HG02981 (cell line): ENCODE results near the gene ABL1.
"Not testable (repeated sequence)": the region's sequence is repeated elsewhere in the genome, so short reads cannot be mapped to it uniquely, and the experiment has no call there.

Experiments used
- ATAC-seq: cut with Tn5 transposase; IDR thresholded peaks from one replicate; pipeline ENCODE4 v1.9.1; 2021; ENCODE audit warnings: mild to moderate bottlenecking, moderate library complexity; ENCODE audit not compliant: unreplicated experiment

ABL1 gene

DNA sequence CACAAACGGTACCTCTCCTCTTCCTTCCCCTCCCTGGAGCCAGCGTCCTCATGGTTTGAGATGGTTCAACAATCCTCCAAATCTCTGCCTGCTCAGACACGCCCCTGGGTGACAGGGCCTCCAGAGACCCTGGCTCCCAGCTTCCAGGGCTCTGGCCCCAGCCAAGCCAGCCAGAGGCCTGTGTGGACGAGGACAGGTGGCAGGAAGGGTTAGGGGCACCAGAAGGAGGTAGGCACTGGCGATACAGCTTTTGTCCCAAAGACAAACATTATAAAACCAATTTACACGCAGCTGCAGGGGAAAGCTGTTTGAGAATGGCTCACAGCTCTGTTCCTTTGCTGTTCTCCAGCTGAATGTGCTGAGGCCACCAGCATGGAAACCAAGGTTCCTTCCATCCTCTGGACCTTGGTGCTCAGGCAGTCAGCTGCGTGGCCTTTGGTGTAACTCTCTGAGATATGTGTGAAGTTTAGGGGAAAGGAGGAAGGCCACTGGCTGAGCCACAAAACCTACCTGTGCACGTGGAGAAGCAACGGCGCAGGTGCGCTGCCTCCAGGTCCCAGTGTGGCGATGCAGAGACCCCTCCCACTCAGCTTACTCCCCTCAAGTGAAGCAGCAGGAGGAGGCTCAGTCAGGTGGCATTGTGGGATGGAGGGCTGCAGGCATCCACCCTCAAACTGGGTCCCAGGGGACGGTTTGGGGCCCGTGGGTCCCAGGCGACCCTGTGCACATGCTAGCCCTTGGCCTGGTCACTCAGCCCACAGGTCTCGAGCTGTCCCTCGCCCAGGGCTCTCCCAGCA is 65.8 kb downstream of the ABL1 start:
- no peak for ATAC-seq

DNA sequence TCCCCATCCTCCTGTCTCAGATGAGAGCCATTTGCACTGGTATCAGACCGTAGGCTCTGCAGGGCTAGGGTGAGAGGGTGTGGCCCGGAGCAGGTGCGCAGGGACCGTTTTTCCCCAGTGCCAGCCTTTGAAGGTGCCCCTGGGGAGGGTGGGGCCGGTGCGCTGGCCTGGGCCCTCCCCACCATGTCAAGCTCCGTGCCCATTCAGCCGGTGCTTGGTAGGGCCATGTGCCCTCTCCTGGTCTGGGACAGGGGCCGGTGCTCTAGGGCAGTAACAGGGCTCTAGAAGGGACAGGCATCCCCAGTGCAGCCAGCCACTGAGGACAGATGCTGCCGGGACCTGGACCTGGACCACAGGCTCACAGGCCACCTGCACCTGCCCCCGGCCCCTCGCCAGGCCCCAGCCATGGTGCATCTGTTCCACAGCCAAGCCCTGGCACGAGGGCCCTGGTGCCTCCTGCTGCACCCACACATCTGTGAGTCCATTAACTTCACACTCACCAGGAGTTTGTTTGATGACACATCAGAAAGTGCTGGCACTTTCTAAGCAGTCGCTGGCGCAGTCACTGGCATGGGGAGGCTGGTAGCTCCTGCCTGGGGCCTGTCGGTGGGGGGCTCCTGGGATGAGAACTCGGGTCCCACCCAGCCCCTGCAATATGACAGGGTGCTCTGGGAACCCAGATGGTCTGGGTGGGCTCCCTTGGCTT is 66.6 kb downstream of the ABL1 start:
- ATAC-seq = no peak

DNA sequence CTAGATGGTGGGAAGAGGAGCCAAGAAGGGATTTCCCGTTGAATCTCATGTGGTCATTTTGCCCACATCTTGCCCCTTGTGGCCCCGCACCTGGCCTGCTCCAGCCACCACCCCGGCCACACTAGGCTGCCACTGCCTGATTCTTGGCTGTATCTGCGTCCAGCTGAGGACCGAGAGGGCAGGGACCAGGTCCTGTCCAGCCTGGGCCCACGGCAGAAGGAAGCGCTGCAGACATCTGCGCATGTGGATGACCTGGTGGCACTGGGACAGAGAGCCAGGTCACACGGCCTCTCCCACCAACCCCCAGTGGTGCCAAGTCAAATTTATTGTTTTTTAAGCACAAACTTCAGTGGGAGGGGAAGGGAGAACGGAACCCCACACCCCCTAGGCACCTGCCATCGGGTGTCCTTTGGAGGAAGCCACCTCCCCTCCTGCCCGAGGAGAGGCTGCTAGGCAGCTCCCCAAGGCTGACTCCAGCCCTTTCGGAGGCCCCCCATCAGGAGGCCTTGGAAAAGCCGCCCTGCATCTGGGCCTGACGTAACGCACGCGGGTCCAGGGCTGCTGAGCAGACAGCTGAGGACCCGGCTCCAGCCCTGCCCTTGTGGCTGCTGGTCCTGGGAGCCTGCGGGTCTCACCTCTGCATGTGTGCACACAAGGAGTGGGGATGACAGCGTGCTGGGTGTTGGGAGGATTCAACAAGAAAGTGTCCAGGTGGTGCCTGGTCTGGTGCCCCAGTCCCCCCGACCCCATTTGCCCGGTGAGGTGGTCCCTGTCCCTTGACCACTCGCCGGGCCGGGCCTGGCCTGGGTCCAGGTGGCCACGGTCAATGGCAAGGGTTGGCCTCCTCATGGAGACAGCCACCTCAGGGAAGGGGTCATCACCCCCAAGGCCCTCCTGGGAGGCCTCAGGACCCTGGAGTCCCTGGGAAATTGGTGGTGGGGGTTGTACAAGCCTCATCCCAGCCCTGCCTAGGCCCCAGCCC is 67.4 kb downstream of the ABL1 start:
- ATAC-seq = no peak

DNA sequence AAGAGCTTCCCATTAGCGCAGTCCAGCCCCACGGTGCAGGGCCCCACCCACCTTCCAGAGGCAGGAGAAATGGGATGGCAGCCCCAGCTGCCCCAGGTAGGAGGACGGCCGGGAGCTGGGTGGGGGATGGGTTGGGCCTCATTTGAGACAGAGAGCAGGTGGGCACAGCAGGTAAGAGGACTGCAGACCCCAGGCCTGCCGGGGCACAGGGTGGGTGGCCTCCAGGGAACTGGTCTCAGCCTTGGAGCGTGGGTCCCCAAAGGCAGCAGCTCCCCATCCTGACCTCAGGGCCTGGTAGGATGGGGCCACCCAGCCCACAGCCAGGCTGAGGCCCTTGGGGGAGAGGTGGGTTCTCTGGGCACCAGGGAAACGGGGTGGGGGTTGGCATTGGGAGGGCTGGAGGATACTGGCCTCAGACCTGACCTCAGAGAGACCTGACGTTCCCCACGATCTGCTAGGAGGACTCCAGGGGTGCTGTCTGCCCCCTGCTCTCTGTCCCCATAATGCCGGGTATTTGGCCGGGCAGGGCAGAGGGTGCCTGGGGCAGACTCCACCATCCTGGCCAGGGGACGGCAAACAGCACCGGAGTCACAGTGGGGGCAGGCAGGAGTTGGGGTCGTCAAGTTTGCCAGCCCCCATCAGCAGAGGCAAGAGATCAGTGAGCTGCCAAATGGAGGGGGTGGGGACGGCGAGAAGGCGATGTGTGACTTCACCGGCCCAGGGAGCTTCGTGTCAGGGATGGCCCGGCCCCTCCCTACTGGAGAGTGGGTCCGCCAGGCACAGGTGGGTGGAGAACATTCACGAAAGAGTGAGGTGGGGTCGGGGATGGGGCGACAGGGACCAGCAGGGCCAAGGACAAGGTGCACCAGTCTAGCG is 68.4 kb downstream of the ABL1 start:
- no peak for ATAC-seq

DNA sequence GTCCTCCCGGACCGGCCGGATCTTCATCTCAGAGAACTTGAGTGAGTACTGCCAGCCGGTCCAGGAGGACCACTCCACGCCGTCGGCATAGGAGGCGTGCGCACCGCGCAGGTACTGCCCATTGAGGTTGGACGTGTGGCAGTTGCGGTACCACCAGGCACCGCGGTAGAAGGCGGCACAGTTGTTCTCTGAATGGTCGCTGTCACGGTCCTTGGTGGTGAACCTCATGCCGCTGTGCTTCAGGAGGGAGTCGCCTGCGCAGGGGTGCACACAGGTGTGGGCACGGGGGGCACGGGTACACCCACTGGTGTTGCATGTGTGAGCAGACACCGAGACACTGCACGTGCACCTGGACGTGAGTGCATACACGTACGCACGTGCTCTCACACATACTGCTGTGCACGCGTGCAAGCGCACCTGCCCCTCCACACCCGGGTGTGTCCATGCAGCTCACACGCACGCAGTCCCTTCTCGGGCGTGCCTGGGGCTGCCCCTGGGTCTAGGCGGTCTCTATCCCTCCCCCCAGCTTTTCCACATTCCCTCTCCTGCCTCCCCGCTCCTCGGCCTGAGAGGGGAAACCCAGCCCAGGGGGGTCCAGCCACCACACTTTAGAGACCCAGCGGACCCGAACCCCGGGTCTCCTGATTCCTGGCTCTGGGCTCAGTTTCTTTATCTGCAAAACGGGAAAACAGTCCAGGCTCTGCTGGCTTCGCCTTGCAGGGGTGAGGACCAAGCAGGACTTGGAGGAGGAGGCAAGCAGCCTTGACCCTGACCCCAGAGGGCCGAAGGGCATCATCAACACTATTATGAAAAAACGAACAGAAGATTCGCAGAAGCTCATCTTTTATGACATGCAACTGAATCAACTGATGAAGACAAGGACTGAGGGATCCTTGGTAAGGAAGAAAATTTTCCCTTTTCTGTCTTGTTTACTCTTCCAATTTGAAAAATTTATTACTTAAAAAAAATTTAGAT is 69.3 kb downstream of the ABL1 start:
- no peak for ATAC-seq

DNA sequence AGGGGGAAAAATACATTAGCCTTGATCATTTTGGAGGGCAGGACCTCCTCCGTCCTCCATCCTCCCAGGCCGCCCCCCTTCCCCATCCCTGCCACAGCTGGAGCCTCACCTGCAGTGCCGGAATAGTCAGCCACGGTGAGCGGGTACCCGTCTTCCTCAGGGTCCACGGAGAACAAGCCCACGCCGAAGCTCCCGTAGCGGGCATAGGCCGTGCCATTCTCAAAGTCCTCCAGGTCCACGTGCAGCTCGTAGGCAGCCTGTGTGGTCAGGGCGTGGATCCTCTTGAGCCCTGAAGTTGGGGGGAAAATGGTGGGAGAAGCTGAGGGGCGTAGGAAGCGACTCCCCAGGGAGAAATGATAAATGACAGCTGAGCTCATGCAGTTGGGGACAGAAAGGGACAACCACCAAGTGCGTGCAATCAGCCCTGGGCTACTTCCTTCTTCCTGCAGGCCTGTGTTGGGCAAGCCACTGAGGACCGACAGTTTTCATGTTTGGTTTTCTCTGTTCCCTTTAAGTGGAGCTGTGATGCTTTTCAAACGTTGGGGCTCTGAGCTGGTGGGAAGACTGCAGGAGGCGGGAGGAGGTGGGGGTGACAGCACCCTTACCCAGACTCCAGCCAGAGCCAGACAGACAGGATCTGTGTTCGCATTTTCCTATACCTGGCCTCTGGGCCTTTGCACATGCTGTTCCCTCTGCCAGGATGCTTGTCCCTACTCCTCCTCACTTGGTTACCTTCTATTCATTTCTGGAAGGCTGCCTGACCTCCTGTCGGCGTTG is 70.3 kb downstream of the ABL1 start:
- ATAC-seq = no peak

DNA sequence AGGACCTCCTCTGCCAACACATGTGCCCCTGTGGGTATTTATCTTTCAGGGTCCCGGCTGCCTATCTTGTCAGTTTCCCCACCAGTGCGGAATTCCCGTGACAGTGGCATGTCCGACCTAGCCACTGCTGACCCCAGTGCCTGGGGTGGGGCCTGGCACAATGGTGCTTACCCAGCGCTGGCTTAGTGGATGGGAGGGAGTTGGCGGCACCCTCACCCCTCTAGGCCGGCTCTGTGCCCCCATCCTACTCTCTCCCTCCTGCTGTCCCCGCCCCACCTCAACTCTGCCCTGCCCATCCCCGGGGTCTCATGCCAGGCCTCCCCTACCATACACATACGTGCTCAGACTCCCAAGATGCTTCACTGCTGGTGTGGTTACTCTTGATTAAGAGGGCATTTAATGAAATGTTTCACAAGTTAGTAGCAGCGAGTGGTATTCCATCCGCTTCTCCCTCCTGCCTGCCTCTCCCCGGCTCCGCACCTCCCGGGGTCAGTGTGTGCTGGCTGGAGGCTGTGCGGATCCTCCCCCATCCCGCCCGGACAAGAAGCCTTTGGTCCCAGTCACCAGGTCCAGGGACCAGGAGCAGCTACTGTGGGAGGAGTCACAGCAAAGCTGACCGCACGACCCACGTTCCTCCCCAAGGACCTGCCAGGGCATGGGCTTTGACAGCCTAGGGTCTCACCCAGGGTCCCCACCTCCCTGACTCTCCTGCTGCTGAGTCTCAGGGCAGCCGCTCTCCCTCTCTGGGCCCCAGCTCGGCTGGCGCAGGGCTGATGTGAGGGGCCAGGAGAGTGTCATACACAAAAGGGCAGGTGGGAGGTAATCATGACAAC is 71.1 kb downstream of the ABL1 start:
- no peak for ATAC-seq

DNA sequence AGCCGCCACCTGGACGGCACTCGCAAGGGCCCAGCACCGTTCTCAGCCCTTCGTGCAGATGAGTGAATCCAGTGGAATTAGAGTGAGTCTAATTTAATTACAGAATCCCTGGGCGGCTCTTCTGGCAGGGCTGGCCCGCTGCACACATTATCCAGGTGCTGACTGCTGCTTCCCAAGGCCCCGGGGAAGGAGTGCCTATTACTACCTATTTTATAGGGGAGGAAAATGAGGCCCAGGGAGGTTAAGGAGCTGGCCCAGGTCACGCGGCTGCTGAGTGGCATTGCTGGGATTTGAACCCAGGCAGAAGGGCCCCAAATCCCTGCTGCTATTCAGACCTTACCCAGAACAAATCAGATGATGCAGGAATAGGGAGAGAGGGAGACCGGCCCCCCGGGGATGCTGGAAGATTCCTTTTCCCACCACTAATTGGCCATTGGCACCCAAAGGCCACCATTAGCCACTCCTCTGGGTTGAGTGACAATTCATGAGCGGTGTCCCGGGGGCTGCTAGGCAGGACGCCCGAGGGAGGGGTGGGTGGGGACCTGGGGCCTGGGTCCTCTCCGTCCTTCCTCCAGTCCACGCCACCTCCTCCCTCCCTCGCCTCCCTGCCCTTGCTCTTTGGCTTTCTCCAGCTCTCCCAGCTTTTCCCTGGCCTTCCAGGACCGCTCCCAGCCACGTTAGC is 71.8 kb downstream of the ABL1 start:
- ATAC-seq = no peak

DNA sequence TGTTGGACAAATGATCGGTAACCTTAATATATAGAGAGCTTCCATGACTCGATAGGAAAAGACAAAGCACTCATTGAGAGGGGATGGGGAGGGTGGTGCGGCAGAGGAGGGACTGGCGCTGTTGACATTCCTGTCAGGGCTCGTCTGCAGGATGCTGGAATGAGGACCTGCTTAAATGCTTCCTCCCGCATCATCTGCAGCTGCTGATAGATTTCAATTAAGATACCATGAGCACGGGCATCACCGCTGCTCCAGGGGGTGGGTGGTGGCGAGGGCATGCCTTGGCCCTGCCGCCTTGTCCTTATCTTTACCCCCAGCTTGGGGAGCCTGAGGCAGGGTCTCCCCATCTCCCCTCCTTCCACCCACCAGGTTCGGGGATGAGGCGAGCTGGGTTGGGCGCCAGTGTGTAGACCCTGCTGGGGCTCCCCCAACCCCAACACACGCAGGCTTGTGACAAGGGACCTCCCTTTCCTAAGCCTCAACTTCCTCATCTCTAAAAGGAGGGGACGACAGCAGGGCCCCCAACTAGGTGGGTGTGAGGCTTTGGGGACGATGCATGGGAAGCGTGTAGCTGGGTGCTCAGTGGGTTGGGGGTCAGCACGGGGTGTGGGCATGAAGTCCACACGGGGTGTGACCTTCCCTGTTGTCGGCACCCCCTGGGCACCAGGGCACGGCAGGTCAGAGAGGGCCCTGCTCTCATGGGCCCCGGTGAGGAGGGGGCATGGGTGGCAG is 73.3 kb downstream of the ABL1 start:
- no peak for ATAC-seq

DNA sequence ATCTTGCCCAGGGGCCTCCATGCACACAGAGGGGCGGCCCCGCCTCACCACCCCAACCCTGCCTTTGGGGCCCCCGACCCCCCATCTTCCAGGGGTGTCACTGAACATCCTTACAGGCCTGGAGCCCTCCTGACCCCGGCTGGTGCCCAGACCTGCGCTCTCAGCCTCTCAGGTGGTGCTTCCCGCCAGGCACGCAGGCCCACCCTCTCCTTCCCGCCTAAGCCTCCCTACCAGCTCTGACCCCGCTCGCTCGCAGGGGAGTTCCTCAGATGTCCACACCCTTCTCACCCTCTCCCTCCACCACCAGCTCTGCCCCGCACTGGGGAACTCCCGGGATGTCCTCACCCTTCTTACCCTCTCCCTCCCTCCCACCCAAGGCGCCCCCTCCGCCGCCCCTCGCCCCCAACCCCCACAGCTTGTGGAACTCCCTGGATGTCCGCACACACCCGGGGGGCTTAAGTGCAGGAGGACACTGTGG is 73.9 kb downstream of the ABL1 start:
- ATAC-seq = no peak

DNA sequence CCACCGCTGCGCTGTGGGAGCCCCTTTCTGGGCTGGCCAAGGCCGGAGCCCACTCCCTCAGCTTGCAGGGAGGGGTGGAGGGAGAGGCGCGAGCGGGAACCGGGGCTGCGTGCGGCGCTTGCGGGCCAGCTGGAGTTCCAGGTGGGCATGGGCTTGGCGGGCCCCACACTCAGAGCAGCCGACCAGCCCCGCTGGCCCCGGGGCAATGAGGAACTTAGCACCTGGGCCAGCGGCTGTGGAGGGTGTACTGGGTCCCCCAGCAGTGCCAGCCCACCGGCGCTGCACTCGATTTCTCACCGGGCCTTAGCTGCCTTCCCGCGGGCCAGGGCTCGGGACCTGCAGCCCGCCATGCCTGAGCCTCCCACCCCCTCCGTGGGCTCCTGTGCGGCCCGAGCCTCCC is 75.0 kb downstream of the ABL1 start:
- not testable (repeated sequence) for ATAC-seq

DNA sequence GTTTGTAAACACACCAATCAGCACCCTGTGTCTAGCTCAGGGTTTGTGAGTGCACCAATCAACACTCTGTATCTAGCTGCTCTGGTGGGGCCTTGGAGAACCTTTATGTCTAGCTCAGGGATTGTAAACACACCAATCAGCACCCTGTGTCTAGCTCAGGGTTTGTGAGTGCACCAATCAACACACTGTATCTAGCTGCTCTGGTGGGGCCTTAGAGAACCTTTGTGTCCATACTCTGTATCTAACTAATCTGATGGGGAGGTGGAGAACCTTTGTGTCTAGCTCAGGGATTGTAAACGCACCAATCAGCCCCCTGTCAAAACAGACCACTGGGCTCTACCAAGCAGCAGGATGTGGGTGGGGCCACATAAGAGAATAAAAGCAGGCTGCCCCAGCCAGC is 75.6 kb downstream of the ABL1 start:
- ATAC-seq = not testable (repeated sequence)

DNA sequence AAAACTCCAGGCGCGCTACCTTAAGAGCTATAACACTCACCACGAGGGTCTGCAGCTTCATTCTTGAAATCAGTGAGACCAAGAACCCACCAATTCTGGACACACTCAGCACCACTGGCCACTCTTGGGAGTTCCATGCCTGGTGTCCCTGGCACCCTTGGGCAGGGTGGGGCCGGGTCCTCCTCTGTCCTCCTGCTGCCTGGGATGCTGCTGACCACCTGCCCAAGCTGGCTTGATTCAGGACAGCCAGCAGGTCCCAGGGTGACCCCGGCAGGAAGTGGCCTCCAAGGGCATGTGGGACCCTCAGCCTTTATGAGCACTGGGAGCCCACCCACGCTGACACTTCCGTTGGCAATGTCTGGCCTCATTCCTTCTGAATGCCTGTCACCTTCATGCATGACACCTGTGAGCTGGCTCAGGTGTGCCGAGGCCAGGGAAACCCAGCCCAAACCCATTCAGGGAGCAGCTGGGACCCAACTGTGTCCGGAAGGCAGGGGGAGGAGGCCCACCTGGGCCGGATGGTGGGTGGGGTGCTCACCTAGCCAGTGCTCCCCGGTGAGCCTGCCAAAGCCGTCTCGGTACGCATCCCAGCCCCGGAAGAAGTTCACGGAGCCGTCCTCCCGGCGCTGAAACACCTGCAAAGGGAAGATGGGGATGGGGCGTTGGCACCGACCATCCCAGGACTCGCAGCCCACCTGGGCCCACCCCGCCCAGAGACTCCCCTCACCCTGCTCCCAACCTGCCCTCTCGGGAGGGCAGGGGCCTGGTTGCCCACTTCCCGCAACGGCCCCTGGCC is 76.4 kb downstream of the ABL1 start:
- ATAC-seq = no peak

DNA sequence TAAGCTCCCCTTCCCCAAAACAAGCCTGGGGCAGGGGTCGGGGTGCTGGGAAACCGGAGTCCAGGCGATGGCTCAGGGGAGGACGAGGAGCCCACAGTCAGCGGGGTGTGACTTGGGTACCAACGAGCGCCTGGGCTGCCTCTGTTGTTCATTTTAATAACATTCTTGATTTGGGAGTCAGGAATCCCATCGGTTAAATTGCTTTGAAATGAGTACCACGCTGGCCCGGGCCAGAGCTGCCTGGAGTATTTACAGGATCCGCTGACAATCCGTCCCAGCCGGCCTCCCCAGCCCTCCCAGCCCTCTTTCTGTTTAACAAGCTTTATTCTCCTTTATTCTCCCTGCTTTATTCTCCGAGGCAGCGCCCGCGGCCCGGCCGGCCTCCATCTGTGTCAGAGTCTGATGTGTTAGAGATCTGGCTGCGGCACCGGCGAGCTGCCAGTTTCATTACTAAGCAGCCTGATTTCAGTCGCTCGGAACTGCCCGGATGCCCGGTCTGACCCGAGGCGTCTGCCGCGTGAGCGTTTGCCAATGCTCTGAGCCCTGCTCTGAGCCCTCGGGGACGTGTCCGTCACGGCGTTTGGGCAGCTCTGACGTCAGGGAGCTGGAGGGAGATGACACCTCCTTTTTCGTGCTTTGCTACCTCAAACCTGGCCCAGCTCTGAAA is 78.0 kb downstream of the ABL1 start:
- ATAC-seq = no peak
